ENCODE results near the gene ZNF609.

ZNF609 gene

DNA sequence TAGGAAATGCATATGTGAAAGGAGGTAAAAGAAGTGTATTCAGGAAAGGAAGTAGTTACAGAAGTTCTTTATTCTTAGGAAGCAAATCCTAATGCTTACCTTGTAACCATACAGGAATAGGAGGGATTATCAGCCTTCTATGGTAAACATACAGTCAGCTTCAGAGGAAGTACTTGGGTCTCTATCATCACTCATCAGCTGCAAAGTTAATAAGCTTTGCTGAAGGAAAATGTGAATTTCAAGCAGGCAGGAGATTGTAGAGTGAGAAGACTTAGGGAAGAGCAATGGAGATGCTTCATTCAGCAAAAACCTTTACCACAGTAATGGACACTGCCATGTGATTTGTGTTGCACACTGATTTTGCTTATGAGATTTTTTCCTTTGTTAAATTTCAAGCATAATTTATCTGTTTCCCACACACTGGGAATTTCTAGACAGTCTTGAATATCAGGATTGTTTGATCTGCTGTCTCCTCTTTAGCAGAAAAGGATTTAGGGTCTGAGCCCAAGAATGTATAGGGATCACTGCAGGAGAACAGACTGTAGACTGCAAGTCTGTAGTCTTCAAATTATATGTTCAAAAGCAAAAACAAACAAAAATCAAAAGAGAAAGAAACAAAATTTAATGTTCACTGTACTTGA is 150.8 kb downstream of the ZNF609 start:
- POLR2A ChIA-PET, result no interaction called here
- CTCF ChIA-PET, result interaction anchor here (1.5 to 2.2 kb wide), 3 partner anchors 10 to 42 kb away, joined by 3 to 9 read pairs (median 7); no protein-coding TSS in a partner anchor
- TF ChIP-seq, protein P1, sequence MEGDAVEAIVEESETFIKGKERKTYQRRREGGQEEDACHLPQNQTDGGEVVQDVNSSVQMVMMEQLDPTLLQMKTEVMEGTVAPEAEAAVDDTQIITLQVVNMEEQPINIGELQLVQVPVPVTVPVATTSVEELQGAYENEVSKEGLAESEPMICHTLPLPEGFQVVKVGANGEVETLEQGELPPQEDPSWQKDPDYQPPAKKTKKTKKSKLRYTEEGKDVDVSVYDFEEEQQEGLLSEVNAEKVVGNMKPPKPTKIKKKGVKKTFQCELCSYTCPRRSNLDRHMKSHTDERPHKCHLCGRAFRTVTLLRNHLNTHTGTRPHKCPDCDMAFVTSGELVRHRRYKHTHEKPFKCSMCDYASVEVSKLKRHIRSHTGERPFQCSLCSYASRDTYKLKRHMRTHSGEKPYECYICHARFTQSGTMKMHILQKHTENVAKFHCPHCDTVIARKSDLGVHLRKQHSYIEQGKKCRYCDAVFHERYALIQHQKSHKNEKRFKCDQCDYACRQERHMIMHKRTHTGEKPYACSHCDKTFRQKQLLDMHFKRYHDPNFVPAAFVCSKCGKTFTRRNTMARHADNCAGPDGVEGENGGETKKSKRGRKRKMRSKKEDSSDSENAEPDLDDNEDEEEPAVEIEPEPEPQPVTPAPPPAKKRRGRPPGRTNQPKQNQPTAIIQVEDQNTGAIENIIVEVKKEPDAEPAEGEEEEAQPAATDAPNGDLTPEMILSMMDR (IDR thresholded peaks at IDR 0.05; ENCODE audit: control extremely low read depth, extremely low read depth, low read depth, missing control alignments), result no peak
- DNase-seq (ENCODE audit: extremely low spot score), result no peak

DNA sequence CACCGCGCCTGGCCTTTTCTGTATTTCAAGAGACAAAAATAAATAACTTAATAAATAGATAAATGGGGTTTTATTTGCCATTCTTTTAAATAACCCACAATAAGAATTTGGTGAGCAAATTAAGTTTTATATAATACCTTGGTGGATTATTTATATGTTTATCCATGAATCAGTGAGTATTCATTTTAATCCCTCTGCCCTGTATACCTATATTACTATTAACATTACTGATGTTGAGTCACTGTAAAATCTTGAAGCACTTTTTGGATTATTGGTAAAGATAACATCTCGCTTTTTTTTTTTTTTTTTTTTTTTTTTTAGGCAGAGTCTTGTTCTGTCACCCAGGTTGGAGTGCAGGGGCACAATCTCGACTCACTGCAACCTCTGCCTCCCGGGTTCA is 154.1 kb downstream of the ZNF609 start:
- no peak for DNase-seq (ENCODE audit: extremely low spot score)
- TF ChIP-seq, protein P1 (IDR thresholded peaks at IDR 0.05; ENCODE audit: control extremely low read depth, extremely low read depth, low read depth, missing control alignments), result no peak
- ChIA-PET CTCF (interaction anchor here (0.8 kb wide), 1 partner anchor 10 kb away, joined by 3 read pairs; no protein-coding TSS in a partner anchor), POLR2A (interaction anchor here (0.7 kb wide), 1 partner anchor 15 kb away, joined by 3 read pairs; no protein-coding TSS in a partner anchor)

DNA sequence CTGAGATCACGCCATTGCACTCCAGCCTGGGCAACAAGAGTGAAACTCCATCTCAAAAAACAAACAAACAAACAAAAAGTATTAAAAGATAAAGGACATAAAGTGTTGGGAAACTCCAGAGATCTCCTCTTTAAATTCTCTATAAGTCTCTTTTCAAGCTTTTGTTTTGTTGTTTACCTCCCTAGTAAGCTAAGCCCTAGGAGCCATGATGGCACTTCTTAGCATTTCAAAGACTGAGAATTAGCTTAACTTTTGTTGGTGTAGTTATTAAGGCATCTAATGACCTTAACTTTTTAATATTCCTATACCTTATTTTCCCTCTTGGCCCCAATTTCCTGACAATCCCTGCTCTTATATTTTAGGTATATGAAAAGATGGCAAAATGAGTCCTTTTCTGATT is 157.3 kb downstream of the ZNF609 start:
- no peak for DNase-seq (ENCODE audit: extremely low spot score)
- TF ChIP-seq, protein P1 (IDR thresholded peaks at IDR 0.05; ENCODE audit: control extremely low read depth, extremely low read depth, low read depth, missing control alignments), result no peak
- ChIA-PET POLR2A (no interaction called here), CTCF (interaction anchor here (1.0 kb wide), 1 partner anchor 16 kb away, joined by 4 read pairs; no protein-coding TSS in a partner anchor)

DNA sequence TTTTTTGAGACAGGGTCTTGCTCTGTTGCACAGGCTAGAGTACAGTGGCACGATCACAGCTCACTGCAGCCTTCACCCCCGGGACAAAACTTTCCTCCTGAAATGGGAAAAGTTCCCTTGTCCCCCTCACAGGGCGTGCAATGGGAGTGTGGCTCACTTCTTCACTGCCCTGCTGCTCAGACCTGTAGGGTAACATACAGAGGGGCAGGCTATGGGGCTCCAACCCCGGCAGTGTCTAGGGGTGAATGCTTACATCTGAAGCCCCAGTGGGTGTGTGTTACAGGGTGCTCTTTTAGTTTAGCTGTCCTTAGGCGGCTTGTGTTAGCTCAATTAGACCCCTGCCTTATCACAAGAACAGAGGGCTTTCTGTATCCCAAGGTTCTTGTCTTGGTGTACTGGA is 157.8 kb downstream of the ZNF609 start:
- ChIA-PET CTCF (interaction anchor here (1.0 to 3.1 kb wide), 3 partner anchors 16 to 110 kb away, joined by 4 to 9 read pairs (median 5); no protein-coding TSS in a partner anchor), POLR2A (no interaction called here)
- TF ChIP-seq, protein P1 (IDR thresholded peaks at IDR 0.05; ENCODE audit: control extremely low read depth, extremely low read depth, low read depth, missing control alignments), result no peak
- DNase-seq (ENCODE audit: extremely low spot score), result no peak

GRCh38 chr15:64618540-64618939 is 158.2 kb downstream of the ZNF609 start:
- POLR2A ChIA-PET, result no interaction called here
- no peak for DNase-seq (ENCODE audit: extremely low spot score)
- TF ChIP-seq, protein P1 (IDR thresholded peaks at IDR 0.05; ENCODE audit: control extremely low read depth, extremely low read depth, low read depth, missing control alignments), result no peak
- CTCF ChIA-PET, result interaction anchor here (1.1 to 3.1 kb wide), 3 partner anchors 17 to 109 kb away, joined by 3 to 9 read pairs (median 5); no protein-coding TSS in a partner anchor

DNA sequence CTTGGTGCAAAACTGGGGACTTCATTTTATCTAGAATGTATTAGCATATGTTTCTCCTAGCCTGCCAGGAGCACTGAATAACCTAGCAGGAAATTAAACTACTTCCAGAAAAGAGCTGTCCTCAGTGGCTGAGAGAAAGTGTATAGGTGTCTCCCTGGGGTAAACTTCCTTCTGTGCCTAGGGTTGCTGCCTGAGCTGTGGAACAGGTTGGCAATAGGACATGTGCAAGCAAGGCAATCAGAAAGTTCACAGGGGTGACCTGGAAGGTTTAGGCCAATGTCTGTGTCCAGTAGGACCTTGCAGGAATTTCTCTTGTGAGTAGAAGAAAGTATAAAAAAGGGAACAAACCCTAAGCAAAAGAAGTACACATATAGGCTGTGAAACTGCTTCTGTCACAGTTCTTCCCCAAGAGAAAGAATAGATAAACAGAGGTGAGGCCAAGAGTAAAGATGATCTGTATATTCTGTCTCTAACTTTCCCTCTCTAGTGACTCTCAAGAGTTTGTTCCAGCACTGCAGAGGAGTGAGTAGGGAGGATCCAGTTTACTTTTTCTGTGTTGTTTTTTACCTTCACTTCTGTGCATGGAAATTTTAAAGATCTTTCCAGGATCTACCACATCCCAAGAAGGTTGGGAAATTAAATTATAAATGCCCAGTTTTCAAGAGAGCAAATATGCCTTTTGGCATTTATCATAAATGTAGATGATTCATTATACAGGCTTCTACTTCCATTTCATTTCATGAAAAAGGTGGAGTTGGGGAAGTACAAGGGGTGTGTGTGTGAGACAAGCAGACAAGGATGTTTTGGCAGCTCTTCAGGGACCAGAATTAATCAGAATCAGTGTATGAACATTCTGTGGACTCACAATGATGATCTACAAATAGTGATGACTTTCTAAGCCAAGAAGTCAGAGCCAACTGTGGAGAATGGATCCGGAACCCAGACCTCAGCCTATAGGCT is 159.8 kb downstream of the ZNF609 start:
- TF ChIP-seq, protein P1 (IDR thresholded peaks at IDR 0.05; ENCODE audit: control extremely low read depth, extremely low read depth, low read depth, missing control alignments), result no peak
- CTCF ChIA-PET, result interaction anchor here (0.8 to 3.1 kb wide), 6 partner anchors 19 to 51 kb away, joined by 3 to 9 read pairs (median 3); no protein-coding TSS in a partner anchor
- no peak for DNase-seq (ENCODE audit: extremely low spot score)
- POLR2A ChIA-PET, result no interaction called here

Measured in GM10248 (cell line).